Activated CD4-positive, alpha-beta T cell treated with anti-CD3 and anti-CD28 coated beads, Interleukin-2, amount 10 ng/mL, durations not matched to agents 7 days and 5 days (primary cell): ENCODE measurements around the gene UBR2. TPM values are rescaled to one million over a fixed set of nuclear protein-coding genes. Genes with fewer than 3 reads are reported as not detected.
"Not testable (repeated sequence)": the region's sequence is repeated elsewhere in the genome, so short reads cannot be mapped to it uniquely, and the experiment has no call there.

Experiments
- CTCF ChIA-PET: fragments of 350-600 bp; sonication (Branson Sonifier 250); formaldehyde crosslinking; loops from one replicate; lab custom pipeline; 2021; ENCODE audit warnings: antibody characterized with exemption; lab: Charles Lee
- POLR2A ChIA-PET: fragments of 350-600 bp; sonication (Branson Sonifier 250); formaldehyde crosslinking; loops from one replicate; lab custom pipeline; 2021; ENCODE audit warnings: antibody characterized with exemption; lab: Charles Lee
- DNase-seq: peaks from one replicate; pipeline ENCODE4 v3.0.0-alpha.2; 2020
- H3K27ac Mint-ChIP-seq: one replicate; pipeline ENCODE4 v1.8.0; 2021; ENCODE audit warnings: mild to moderate bottlenecking, moderate library complexity, mixed read lengths
- H3K27me3 Mint-ChIP-seq: one replicate; pipeline ENCODE4 v1.8.0; 2021; ENCODE audit warnings: mixed read lengths
- H3K36me3 Mint-ChIP-seq: one replicate; pipeline ENCODE4 v1.8.0; 2021; ENCODE audit warnings: low read depth, mixed read lengths
- H3K4me1 Mint-ChIP-seq: one replicate; pipeline ENCODE4 v1.8.0; 2021; ENCODE audit warnings: mixed read lengths
- H3K4me3 Mint-ChIP-seq: one replicate; pipeline ENCODE4 v1.8.0; 2021; ENCODE audit warnings: mild to moderate bottlenecking, moderate library complexity, mixed read lengths
- H3K9me3 Mint-ChIP-seq: one replicate; pipeline ENCODE4 v1.8.0; 2021; ENCODE audit warnings: mixed read lengths
- total RNA-seq, 2 experiments: library from RNA; stranded (reverse); gene quantifications; one replicate each; pipeline ENCODE4 v1.2.3, GENCODE V29; 2021

UBR2 gene
- total RNA-seq, 2 experiments from 2014 or later, result 30.2 to 32.1 TPM

DNA sequence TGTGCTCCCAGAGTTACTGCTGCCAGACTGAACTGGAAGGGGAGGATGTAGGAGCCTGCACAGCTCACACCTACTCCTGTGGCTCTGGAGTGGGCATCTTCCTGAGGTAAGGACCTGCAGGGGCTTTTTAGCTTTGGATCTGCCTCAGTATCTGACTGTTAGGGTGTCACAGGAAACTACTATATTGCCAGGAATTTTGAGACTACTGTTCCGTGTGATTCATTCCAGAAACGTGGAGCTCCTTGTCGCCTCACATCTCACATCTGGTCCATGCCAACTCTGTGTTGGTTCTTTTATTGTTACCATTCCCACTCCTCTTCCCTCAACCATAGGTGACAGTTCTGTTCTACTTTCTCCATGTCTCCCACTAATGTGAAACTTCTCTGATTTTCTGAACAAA is 124.5 kb downstream of the UBR2 start:
- no peak overlapping the region for H3K27ac Mint-ChIP-seq
- H3K27me3 Mint-ChIP-seq, result no peaks in the 10 kb centered on the region
- H3K9me3 Mint-ChIP-seq, result no peaks in the 10 kb centered on the region
- no peak overlapping the region for H3K4me3 Mint-ChIP-seq
- H3K36me3 Mint-ChIP-seq, result peaks cover 74% of the 10 kb centered on the region
- POLR2A ChIA-PET, result no interaction called here
- H3K4me1 Mint-ChIP-seq, result peaks cover 25% of the 10 kb centered on the region
- CTCF ChIA-PET, result interaction anchor here (0.6 to 2.2 kb wide), 5 partner anchors 9 to 197 kb away, joined by 3 to 6 read pairs (median 4); no protein-coding TSS in a partner anchor
- DNase-seq, result no peak

DNA sequence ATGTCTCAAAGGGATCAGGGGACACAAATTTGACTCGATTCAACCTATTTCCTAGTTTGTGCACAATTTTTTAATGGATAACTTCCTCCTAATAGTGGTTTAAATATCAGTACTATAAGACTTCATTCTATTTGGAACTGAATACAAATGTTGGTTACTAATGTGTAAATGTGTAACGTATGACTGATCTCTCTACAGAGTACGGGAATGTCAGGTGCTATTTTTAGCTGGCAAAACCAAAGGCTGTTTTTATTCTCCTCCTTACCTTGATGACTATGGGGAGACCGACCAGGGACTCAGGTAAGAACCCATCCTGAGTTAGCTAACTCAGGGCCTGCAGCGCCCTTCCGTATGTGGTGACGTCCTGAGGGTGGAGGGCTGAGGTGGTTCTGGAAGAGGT is 125.5 kb downstream of the UBR2 start:
- no peak for DNase-seq
- H3K27me3 Mint-ChIP-seq, result no peaks in the 10 kb centered on the region
- H3K36me3 Mint-ChIP-seq, result peaks cover 77% of the 10 kb centered on the region
- peaks cover 36% of the 10 kb centered on the region for H3K4me1 Mint-ChIP-seq
- H3K4me3 Mint-ChIP-seq, result no peak overlapping the region
- ChIA-PET POLR2A (no interaction called here), CTCF (interaction anchor here (0.5 to 1.6 kb wide), 4 partner anchors 25 to 456 kb away, joined by 3 to 4 read pairs (median 3); no protein-coding TSS in a partner anchor)
- H3K9me3 Mint-ChIP-seq, result no peaks in the 10 kb centered on the region
- H3K27ac Mint-ChIP-seq, result no peak overlapping the region

DNA sequence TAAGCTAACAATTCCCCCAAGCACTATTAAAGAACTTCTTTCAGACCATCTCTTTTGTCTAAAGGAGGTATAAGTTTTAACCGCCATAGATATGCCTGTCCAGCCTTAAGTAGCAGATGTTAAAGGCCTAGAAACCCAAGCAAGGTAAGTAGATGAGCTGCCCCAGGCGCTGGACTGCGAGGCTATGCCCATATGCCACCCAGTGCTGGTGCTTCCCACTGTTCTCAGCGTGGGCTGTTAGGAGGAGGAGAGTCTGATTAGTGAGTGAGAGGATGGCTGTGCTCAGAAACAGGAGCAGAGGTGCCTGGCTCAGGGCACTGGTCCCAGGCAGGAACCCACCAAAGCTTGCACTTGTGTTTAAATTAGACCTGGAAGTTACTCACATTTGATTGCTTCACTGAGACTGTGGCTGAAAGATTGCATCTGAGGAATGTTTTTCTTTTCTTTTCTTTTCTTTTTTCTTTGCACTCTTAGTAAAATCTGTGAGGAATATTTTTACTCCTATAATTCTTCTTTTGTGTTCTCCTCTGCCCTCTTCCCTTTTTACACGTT is 126.4 kb downstream of the UBR2 start:
- ChIA-PET CTCF (interaction anchor here (1.2 kb wide), 1 partner anchor 26 kb away, joined by 3 read pairs; no protein-coding TSS in a partner anchor), POLR2A (no interaction called here)
- no peaks in the 10 kb centered on the region for H3K27me3 Mint-ChIP-seq
- peaks cover 76% of the 10 kb centered on the region for H3K36me3 Mint-ChIP-seq
- peak overlapping the region; percentile 71 for H3K27ac Mint-ChIP-seq
- DNase-seq, result no peak
- H3K9me3 Mint-ChIP-seq, result no peaks in the 10 kb centered on the region
- H3K4me3 Mint-ChIP-seq, result no peak overlapping the region
- H3K4me1 Mint-ChIP-seq, result peaks cover 44% of the 10 kb centered on the region

DNA sequence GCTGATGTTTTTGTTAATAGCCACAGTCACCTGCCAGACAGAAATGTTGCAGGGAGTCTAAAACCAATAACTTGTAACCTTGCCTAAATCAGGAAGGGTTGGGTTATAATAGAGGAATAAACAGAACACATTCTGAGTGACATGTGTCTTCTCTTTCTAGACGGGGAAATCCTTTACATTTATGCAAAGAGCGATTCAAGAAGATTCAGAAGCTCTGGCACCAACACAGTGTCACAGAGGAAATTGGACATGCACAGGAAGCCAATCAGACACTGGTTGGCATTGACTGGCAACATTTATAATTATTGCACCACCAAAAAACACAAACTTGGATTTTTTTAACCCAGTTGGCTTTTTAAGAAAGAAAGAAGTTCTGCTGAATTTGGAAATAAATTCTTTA is 127.0 kb downstream of the UBR2 start:
- Mint-ChIP-seq H3K27me3 (no peaks in the 10 kb centered on the region), H3K36me3 (peaks cover 72% of the 10 kb centered on the region), H3K4me1 (peaks cover 44% of the 10 kb centered on the region)

DNA sequence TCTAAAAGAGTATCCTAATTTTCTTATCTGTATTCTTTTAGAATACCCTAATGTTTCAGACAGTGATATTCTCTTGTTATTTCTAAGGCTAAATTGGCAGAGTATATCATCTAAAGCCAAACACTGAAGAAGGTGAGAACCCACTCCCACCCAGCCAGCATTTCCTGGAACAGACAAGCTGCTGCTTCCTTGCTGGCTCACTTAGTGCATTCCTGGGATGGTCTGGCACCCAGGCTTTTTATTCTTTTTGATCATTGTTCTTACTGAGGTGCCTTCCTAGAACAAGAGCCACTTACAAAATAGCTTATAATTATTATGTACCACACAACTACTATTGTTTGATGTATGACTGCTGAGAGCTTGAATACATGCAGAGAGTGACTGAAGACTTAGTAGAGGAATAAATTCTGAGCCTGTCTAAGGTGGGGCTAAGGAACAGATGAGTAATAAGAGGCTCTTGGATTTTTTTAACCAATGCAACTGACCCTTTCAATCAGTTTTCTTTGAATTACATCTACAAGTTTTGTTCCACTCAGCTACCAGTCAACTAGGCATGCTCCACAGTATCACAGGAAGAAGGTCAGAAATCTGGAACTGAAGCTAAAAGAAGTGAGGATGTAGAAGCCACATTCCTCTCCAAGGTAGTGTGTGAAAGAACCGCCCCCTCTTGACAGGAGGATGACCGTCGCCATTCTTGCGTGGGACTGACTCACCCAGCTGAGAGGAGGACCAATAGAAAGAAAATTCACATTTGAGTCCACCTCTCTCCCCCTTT is 128.5 kb downstream of the UBR2 start:
- Mint-ChIP-seq H3K4me1 (peaks cover 44% of the 10 kb centered on the region), H3K27me3 (no peaks in the 10 kb centered on the region), H3K27ac (peak overlapping the region; percentile 14), H3K4me3 (no peak overlapping the region), H3K36me3 (peaks cover 66% of the 10 kb centered on the region), H3K9me3 (no peaks in the 10 kb centered on the region)
- DNase-seq, result no peak
- CTCF ChIA-PET, result interaction anchor here (0.7 to 1.6 kb wide), 10 partner anchors 10 to 54 kb away, joined by 3 to 8 read pairs (median 3); no protein-coding TSS in a partner anchor
- POLR2A ChIA-PET, result interaction anchor here (1.2 kb wide), 1 partner anchor 34 kb away, joined by 3 read pairs; no protein-coding TSS in a partner anchor

More for the DNA sequence above, 127.0 kb downstream of the UBR2 start:
- CTCF ChIA-PET, result interaction anchor here (1.3 kb wide), 1 partner anchor 29 kb away, joined by 8 read pairs; no protein-coding TSS in a partner anchor
- H3K4me3 Mint-ChIP-seq, result no peak overlapping the region
- peak overlapping the region; percentile 71 for H3K27ac Mint-ChIP-seq
- POLR2A ChIA-PET, result no interaction called here
- no peaks in the 10 kb centered on the region for H3K9me3 Mint-ChIP-seq
- no peak for DNase-seq

DNA sequence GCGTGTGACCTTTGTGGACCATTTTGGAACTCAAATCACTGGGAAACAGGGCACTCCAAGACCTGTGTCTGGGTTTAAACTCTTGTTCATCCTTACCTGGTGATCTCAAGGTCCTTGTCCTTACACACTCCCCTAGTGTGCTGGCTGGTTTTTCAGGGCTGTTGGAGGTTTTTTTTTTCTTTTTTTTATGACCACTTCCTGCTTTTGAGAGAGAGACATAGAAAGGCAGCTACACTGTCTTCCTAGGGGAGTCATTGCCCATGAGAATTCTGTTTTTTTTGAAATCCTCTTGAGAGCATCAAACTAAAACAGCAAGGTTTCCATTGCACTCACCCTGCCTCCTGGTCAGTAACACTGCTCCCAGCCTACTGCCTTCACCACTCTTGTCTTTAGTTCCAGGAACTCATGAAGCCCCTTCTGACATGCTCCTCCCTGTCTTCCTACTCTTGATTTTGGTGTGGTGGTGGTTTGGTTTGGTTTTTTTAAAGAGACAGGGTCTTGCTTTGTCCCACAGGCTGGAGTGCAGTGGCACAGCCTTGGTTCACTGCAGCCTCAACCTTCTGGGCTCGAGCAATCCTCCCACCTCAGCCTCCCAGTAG is 130.0 kb downstream of the UBR2 start:
- Mint-ChIP-seq H3K27me3 (no peaks in the 10 kb centered on the region), H3K4me3 (peak overlapping the region; percentile 5), H3K4me1 (peaks cover 44% of the 10 kb centered on the region), H3K36me3 (peaks cover 54% of the 10 kb centered on the region), H3K9me3 (no peaks in the 10 kb centered on the region), H3K27ac (peak overlapping the region; percentile 87)
- CTCF ChIA-PET, result interaction anchor here (1.0 to 1.6 kb wide), 3 partner anchors 12 to 34 kb away, joined by 3 read pairs; no protein-coding TSS in a partner anchor
- DNase-seq, result peak; percentile 25
- POLR2A ChIA-PET, result no interaction called here

DNA sequence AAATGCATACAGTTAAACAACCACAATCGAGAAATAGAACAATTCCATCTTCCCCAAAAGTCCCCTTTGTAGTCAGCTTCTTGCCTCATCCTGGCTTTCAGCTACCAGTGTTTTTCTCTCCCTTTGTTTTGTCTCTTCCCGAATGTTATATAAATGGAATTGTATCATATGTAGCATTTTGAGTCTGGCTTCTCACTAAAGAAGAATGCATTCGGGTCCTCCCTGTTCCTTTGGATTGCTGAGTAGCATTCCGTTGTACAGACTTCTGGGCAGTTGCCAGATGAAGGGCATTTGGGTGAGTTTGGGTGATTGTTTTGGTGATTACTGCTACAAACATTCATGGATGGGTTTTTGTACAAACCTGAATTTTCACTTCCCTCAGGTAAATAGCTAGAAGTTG is 130.8 kb downstream of the UBR2 start:
- DNase-seq, result no peak
- CTCF ChIA-PET, result interaction anchor here (0.7 to 1.6 kb wide), 3 partner anchors 10 to 33 kb away, joined by 3 read pairs; no protein-coding TSS in a partner anchor
- Mint-ChIP-seq H3K4me3 (no peak overlapping the region), H3K27ac (peak overlapping the region; percentile 87), H3K9me3 (no peaks in the 10 kb centered on the region), H3K27me3 (no peaks in the 10 kb centered on the region), H3K4me1 (peaks cover 44% of the 10 kb centered on the region), H3K36me3 (peaks cover 49% of the 10 kb centered on the region)
- POLR2A ChIA-PET, result no interaction called here

DNA sequence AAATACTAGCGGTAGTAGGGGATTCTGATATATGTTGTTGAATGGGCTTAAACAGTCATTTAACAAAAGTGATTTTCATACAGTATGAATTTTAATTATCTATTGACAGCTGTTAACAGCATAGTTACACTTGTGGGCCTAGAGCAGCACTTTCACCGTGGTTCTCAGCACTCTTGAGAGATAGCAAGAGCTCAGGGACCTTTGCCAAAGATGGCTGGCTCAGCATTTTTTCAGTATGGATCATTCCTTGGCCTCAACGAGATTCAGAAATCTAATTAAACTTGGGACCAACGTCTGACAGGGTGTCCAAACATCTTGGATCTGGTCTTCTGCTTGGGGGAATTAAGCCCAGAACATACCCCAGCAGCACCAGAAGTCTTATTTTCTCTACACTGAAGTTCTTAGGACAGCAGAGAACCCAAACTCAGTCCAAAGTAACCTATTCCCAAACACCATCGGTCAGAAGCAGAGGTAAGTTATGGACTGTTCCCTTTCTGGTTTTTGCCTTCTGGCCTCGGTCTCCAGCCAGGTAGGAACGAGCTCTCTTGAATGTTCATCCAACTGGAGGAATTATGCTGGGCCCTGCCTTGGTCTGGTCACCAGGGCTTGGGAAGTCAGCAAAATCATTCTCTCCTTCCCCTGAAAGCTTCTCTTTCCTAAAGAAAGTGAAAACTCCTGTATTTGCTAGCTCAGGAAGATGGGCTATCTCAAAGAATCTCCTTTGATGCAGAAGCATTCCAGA is 132.9 kb downstream of the UBR2 start:
- no peak for DNase-seq
- Mint-ChIP-seq H3K36me3 (peaks cover 30% of the 10 kb centered on the region), H3K9me3 (no peaks in the 10 kb centered on the region), H3K27me3 (no peaks in the 10 kb centered on the region), H3K4me1 (peaks cover 32% of the 10 kb centered on the region), H3K27ac (no peak overlapping the region), H3K4me3 (no peak overlapping the region)
- CTCF ChIA-PET, result interaction anchor here (0.5 to 2.0 kb wide), 3 partner anchors 9 to 334 kb away, joined by 3 to 5 read pairs (median 4); no protein-coding TSS in a partner anchor
- POLR2A ChIA-PET, result no interaction called here

DNA sequence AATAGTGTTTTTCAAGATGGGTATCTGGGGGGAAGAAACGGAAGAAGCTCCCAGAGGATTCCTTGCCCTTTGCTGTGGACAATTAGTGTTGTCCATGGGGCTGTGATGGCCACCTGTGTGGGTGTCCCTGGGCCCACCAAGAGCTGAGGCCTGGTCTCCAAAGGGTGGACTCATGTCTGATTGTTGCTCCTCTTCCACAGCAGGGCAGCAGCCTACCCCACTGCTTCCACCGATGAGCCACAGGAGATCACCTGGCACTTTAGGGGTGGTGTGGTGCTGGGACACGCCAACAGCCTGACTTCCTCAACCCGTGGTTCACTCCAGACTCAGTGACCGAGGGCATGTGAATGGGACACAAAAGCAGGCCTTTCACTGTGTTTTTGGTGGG is 133.4 kb downstream of the UBR2 start:
- H3K27ac Mint-ChIP-seq, result no peak overlapping the region
- ChIA-PET POLR2A (no interaction called here), CTCF (interaction anchor here (1.7 to 2.0 kb wide), 2 partner anchors 9 to 11 kb away, joined by 3 to 5 read pairs; no protein-coding TSS in a partner anchor)
- peaks cover 29% of the 10 kb centered on the region for H3K4me1 Mint-ChIP-seq
- no peaks in the 10 kb centered on the region for H3K27me3 Mint-ChIP-seq
- H3K4me3 Mint-ChIP-seq, result no peak overlapping the region
- H3K36me3 Mint-ChIP-seq, result peaks cover 27% of the 10 kb centered on the region
- H3K9me3 Mint-ChIP-seq, result no peaks in the 10 kb centered on the region
- DNase-seq, result no peak

DNA sequence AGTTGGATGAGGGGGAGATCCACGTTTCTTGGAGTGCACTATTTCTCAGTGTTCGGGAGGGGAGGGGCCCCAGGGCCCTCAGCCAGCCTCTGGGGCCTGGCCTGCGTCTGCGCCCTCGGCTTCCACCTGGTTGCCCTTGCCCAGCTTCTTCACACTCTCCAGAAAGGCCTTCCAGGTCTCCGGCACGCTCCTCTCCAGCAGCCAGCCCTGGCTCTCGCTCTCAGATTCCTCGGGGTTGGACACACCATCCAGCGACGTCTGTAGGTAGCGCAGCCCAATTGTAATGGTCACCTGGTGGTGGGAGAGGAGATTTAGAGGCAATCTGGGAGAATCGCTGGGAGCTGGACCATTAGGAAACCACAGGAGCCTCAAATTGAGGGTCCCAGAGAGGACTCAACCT is 134.4 kb downstream of the UBR2 start:
- ChIA-PET CTCF (interaction anchor here (2.0 kb wide), 1 partner anchor 10 kb away, joined by 5 read pairs; no protein-coding TSS in a partner anchor), POLR2A (no interaction called here)
- H3K36me3 Mint-ChIP-seq, result peaks cover 17% of the 10 kb centered on the region
- H3K4me1 Mint-ChIP-seq, result peaks cover 20% of the 10 kb centered on the region
- no peak overlapping the region for H3K4me3 Mint-ChIP-seq
- no peak for DNase-seq
- no peaks in the 10 kb centered on the region for H3K27me3 Mint-ChIP-seq
- no peaks in the 10 kb centered on the region for H3K9me3 Mint-ChIP-seq
- peak overlapping the region; percentile 50 for H3K27ac Mint-ChIP-seq

DNA sequence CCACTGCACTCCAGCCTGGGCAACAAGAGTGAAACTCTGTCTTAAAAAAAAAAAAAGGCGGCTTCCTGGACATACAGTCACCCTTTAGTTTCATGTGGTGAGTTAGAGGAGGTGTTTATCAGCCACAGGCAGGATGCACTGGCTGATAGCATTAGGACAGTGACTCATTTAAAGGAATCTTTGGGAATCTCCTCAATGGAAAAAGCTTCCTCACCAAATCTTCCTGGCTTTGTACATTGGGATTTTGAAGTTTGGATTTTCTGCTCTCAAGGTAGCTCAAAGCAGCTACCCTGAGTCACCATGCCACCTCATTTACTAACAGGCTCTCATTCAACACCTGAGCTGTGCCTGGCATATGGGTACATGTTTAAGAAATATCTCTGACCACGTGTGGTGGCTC is 138.4 kb downstream of the UBR2 start:
- no peaks in the 10 kb centered on the region for H3K4me1 Mint-ChIP-seq
- H3K4me3 Mint-ChIP-seq, result no peak overlapping the region
- DNase-seq, result no peak
- no peaks in the 10 kb centered on the region for H3K36me3 Mint-ChIP-seq
- POLR2A ChIA-PET, result no interaction called here
- H3K27ac Mint-ChIP-seq, result no peak overlapping the region
- CTCF ChIA-PET, result interaction anchor here (0.7 to 2.0 kb wide), 4 partner anchors 10 to 1035 kb away, joined by 3 to 10 read pairs (median 4); no protein-coding TSS in a partner anchor
- H3K27me3 Mint-ChIP-seq, result no peaks in the 10 kb centered on the region
- no peaks in the 10 kb centered on the region for H3K9me3 Mint-ChIP-seq

DNA sequence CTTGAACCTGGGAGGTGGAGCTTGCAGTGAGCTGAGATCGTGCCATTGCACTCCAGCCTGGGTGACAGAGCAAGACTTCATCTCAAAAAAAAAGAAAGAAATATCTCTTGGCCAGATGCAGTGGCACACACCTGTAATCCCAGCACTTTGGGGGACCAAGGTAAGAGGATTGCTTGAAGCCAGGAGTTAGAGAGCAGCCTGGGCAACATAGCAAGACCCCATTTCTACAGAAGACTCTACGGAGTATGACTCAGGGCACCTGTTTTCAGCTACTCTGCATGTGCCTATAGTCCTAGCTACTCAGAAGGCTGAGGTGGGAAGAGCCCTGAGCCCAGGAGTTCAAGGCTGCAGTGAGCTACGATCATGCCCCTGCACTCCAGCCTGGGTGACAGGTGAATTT is 139.0 kb downstream of the UBR2 start:
- H3K9me3 Mint-ChIP-seq, H3K27ac Mint-ChIP-seq, H3K27me3 Mint-ChIP-seq, H3K4me1 Mint-ChIP-seq, DNase-seq, H3K36me3 Mint-ChIP-seq, H3K4me3 Mint-ChIP-seq: not testable (repeated sequence)
- ChIA-PET POLR2A (interaction anchor here (0.6 kb wide), 1 partner anchor 18 kb away, joined by 3 read pairs; no protein-coding TSS in a partner anchor), CTCF (interaction anchor here (0.7 to 2.0 kb wide), 4 partner anchors 11 to 1035 kb away, joined by 3 to 10 read pairs (median 4); no protein-coding TSS in a partner anchor)
